HPDE6-E6E7 (cell line): ENCODE data around the gene IFT81.
"Not testable (repeated sequence)": the region's sequence is repeated elsewhere in the genome, so short reads cannot be mapped to it uniquely, and the experiment has no call there.

Experiments
- DNase-seq: peaks from one replicate; pipeline ENCODE4 v3.0.0; 2011; ENCODE audit warnings: missing footprints; ENCODE audit errors: extremely low spot score

The IFT81 gene

DNA sequence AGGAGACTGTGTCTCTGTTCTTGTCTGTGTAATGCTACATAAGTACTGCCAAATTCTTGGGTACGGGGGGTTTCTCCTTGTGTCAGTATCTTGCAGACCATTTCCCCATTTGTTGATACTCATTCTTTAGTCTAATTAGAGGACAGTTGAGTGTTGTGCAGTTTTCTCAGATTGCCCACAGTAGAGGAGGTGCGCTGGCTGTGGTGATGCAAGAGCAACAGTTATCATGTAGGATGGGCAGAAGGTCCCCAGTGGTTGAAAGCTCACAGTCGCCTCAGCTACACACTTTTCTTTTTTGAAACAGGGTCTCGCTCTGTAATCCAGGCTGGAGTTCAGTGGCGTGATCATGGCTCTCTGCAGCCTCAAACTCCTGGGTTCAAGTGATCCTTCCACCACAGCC lies 119.1 kb downstream of the IFT81 start:
- DNase-seq, result no peak

GRCh38 chr12:110244372-110244771 lies 120.2 kb downstream of the IFT81 start:
- no peak for DNase-seq

- DNase-seq, result no peak
Observed at GRCh38 chr12:110244829-110245228, 120.7 kb downstream of the IFT81 start.

DNA sequence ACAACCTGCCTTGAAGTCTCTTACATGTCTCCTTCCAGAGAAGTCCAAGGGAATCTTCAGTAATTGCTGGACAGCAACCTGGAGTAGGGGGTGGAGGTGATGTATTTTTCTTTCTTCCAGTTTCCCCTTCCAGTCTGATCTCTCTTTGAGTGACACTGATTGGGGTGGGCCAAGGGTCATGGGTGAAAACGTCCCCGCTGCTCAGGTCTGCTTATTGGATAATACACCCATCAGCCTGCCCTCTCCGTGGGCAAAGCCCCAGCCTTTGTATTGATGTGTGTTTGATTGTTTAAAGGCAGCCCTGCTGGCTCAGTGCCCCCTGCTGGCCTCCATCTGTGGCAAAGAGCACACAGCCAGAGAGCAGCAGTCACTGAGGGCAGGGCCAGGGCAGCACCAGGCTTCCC lies 121.2 kb downstream of the IFT81 start:
- DNase-seq, result no peak

GRCh38 chr12:110246636-110247339 lies 122.6 kb downstream of the IFT81 start:
- DNase-seq, result no peak

GRCh38 chr12:110247340-110248095 lies 123.4 kb downstream of the IFT81 start:
- DNase-seq, result peak; percentile 88

- peak; percentile 46 for DNase-seq
Observed at GRCh38 chr12:110248096-110248447, 123.9 kb downstream of the IFT81 start.

DNA sequence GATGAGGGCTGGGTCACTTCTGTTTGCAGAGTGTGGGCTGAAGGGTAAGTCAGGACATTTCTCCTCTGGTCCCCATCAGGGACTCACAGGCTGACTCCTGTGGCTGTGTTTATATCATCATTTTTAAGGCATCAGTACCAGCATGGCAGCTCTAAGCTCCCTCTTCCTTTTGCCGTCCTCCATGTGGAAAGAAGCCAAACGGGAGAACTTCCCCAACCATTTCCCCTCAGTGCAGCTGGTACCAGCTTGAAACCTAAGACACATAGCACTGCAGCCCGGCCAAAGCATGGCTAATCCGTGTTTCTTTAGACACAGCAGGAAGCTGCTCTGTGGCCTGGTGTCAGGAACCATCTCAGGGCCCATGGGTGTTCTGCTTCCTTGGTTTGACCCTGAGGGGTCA lies 124.9 kb downstream of the IFT81 start:
- no peak for DNase-seq

GRCh38 chr12:110249716-110250225 lies 125.6 kb downstream of the IFT81 start:
- DNase-seq, result no peak

GRCh38 chr12:110251381-110251780 lies 127.2 kb downstream of the IFT81 start:
- no peak for DNase-seq

DNA sequence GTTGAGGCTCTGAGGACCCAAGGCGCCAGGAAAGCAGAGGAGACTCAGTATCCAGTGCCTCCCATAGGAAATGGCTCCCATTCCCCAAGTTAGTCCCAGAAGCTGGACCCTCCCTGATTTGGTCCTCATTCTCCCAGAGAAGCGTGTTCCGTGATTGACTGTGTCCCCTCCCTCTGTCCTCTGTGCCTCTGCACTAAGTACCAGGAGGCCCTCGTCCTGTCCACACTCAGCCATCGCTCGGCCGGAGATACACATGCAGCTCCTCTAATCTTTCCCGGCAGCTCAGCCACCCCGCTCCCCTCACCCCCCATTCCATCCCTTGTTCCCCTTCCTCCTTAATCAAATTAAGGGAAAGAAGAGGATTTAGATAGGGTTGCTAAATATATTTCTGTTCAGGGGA lies 128.6 kb downstream of the IFT81 start:
- DNase-seq, result no peak

- DNase-seq, result no peak
Observed at GRCh38 chr12:110253176-110253575, 129.0 kb downstream of the IFT81 start.

GRCh38 chr12:110254971-110255540 lies 130.9 kb downstream of the IFT81 start:
- no peak for DNase-seq

DNA sequence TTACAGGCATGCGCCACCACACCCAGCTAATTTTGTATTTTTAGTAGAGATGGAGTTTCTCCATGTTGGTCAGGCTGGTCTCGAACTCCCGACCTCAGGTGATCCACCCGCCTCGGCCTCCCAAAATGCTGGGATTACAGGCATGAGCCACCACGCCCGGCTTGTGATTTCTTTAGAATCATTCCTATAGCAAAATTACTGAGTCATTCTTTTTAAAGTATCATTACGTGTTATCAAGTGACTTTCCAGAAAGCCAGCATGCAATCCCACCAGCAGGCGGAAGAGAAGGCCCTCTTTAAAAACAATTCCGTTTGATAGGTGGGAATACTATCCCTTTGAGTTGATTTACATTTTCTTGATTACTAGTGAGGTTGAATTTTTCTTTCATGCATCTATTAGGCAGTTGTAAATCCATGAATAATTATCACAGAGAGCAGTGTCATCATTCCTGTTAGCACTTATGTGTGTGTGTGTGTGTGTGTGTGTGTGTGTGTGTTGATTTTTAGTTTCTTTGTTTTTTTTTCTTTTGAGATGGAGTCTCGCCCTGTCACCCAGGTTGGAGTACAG lies 131.8 kb downstream of the IFT81 start:
- DNase-seq, result not testable (repeated sequence)

DNA sequence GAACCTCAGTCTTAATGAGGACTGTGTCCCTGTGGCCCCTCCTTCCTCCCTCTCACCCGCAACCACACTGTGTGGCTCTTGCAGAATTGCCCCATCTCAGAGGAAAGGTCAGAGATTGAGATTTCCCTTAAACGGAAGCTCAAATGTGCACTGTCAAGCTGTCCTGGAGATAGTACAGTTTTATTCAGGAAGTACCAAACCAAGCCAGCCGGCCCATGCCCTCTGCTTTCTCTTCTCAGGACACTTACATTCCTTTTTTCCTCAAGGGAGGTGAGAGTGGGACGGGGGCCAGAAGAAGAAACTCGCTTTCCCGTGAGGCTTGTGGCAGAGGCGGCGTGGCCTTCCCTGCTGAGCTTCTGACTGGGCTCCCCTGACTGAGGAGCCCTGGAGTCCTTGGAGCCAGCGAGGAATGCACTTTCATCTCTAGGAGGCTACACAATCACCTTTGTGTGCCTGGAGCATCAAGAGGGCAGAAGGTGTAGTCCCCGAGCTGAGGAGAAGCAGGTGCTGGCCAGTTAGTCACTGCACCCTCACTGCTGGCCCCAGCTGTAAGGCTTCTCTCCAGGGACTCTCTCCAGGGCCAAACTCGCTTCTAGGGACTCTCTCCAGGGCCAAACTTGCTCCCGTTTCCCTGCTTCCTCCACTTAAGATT lies 132.7 kb downstream of the IFT81 start:
- no peak for DNase-seq

DNA sequence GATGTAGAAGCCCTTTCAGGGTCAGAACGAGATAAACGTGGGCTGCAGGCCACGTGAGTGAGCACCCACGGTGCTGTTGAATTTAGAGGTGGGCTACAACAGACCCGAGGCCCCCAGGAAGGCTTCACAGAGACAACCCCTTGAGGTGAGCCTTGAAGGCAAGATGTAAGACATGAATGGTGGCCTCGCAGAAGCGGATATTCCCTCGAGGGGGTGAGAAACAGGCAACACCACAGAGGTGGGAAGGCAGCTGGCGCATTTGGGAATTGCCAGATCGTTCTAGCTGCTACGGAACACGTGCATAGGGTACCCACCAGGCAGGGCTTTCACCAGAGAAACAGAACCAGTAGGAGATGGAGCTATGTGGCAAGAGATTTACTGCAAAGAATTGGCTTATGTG lies 134.3 kb downstream of the IFT81 start:
- no peak for DNase-seq

DNA sequence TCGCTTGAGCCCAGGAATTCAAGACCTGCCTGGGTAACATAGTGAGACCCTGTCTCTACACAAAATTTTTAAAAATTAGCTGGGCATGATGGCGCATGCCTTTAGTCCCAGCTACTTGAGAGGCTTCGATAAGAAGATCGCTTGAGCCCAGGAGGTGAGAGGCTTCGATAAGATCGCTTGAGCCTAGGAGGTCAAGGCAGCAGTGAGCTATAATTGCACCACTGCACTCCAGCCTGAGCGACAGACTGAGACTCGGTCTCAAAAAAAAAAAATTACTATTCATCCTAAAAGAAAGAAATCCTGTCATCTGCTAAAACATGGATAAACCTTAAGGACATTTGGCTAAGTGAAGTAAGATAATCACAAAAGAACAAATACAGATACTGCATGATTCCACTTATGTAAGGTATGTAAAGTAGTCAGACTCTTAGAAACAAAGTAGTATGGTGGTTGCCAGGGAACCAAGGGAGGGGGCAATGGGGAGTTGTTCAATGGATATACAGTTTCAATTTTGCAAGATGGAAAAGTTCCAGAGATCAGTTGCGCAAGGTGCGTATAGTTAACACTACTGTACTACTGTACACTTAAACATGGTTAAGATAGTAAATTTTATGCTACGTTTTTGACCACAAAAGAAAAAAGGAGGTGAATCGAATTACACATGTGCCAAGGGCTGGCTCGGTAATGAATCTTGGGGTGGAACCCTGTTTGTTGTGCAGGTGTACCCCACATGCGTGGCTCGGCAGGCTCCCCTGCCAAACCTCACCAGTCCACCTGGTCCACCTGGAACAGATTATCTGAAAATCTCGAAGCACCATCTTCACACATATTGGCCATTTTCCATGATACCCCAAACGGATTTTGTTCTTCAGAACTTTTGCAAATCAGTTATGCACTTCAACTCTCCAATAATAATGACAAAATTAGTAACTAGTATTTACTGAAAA lies 138.6 kb downstream of the IFT81 start:
- no peak for DNase-seq

DNA sequence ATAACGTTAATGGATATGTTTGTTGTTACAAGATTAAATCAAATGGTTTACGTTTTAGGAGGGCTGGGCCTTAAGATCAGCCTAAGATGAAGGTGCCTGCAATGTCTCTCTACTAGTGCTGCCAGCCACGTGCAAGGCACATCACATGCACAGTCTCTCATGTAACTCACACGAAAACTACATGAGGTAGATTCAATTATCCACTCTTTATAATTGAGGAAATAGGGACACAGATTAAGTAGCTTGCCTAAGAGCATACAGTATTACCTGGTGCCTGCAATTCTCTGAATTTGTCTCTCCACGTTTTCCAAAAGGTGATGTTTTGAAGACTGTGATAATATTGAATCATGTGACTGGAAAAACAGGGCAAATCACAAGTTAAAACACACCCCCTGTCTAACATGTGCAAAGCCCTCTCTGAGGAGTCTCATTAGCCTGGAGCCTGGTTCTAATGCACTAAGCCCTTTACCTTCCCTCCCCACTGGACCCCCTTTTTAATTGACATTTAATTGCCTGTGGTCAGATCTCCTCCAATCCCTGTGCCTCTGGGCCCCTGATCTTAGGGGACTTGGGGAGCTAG lies 142.3 kb downstream of the IFT81 start:
- no peak for DNase-seq

DNA sequence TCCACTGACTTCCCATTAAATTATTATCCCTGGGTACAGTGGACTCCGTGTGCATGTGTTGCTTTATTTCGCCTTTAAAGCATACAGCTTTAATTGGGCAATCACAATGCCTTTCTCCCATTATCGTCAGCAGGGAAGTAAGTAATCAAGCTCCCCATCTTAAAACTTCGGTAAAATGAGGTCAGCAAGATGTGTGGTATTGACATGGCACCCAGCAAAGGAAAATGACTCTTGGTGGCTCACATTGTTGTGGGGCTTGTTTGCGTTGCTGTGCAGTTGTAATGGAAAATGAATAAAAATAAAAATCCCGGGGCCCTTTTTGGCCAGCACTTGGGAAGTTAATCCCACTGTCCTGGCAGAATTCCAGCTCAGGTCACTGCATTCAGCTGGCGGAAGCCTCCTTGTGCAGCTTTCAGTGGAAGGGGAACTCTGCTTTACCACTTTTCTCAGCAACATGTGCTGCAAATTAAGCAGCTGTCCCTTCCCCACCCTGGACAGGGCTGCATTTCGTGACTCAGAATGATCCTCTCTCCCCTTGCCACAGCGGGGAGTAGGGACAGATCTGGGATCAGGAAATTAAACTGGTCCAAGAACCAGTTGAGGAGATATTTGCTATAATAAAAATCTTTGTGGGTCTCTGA lies 142.9 kb downstream of the IFT81 start:
- DNase-seq, result no peak
